A549 (cell line): ENCODE measurements around the gene TSKU.

ENCODE experiments used
- GATA3 ChIP-seq: IDR thresholded peaks from 2 replicates; pipeline ENCODE4 v1.6.1; 2012; ENCODE audit warnings: borderline replicate concordance
- POLR2A ChIP-seq: IDR thresholded peaks from 2 replicates; pipeline ENCODE4 v1.6.1; 2012; ENCODE audit warnings: mild to moderate bottlenecking, low read length
- RFX5 ChIP-seq: fragments of 450-650 bp; IDR thresholded peaks from 2 replicates; pipeline ENCODE4 v1.7.1; 2014; ENCODE audit warnings: antibody characterized with exemption, mild to moderate bottlenecking, moderate library complexity
- TF ChIP-seq, protein P1 (sequence below): IDR thresholded peaks from 2 replicates; pipeline ENCODE4 v1.6.1; 2012
- TF ChIP-seq, protein P2 (sequence below): fragments of >200 bp; sonication (Bioruptor Twin); formaldehyde crosslinking; IDR thresholded peaks from 3 replicates; pipeline ENCODE4 v1.5.1; 2016

DNA sequence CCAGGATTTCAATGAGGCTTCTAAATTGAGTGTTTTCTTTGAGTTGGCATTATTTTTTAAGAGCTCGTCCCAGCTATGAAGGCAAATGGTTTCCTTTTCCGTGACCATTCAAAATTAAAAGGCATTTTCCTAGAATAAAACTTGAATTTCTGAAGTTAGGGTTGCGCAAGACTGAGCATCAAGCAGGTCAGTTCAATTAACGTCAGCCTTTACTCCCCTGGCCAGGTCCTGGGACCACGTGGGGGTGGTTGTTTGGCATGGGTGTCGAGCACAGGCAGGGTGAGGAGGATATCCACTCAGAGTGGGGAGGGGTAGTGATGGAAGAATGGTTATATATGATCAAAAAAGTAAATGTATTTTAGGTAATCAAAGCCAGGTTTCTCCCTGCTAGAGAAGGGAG, 43.4 kb upstream of the TSKU start:
- no peak for TF ChIP-seq RFX5
- TF ChIP-seq POLR2A: no peak
- no peak for TF ChIP-seq GATA3
- TF ChIP-seq, protein P1, sequence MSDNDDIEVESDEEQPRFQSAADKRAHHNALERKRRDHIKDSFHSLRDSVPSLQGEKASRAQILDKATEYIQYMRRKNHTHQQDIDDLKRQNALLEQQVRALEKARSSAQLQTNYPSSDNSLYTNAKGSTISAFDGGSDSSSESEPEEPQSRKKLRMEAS: no peak
- TF ChIP-seq, protein P2, sequence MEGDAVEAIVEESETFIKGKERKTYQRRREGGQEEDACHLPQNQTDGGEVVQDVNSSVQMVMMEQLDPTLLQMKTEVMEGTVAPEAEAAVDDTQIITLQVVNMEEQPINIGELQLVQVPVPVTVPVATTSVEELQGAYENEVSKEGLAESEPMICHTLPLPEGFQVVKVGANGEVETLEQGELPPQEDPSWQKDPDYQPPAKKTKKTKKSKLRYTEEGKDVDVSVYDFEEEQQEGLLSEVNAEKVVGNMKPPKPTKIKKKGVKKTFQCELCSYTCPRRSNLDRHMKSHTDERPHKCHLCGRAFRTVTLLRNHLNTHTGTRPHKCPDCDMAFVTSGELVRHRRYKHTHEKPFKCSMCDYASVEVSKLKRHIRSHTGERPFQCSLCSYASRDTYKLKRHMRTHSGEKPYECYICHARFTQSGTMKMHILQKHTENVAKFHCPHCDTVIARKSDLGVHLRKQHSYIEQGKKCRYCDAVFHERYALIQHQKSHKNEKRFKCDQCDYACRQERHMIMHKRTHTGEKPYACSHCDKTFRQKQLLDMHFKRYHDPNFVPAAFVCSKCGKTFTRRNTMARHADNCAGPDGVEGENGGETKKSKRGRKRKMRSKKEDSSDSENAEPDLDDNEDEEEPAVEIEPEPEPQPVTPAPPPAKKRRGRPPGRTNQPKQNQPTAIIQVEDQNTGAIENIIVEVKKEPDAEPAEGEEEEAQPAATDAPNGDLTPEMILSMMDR: no peak
